Ishikawa (cell line): Measurements from ENCODE around the gene EMILIN3.

ENCODE experiments used
- CEBPB ChIP-seq: IDR thresholded peaks from 2 replicates; pipeline ENCODE4 v1.6.1; 2012
- CREB1 ChIP-seq: IDR thresholded peaks from 2 replicates; pipeline ENCODE4 v1.6.1; 2012; ENCODE audit warnings: low read depth
- EGR1 ChIP-seq: IDR thresholded peaks from 2 replicates; pipeline ENCODE4 v1.6.1; 2012
- EP300 ChIP-seq: IDR thresholded peaks from 2 replicates; pipeline ENCODE4 v1.6.1; 2012; ENCODE audit warnings: borderline replicate concordance
- FOXM1 ChIP-seq: IDR thresholded peaks from 2 replicates; pipeline ENCODE4 v1.6.1; 2012; ENCODE audit warnings: low read depth, borderline replicate concordance
- NFIC ChIP-seq: IDR thresholded peaks from 2 replicates; pipeline ENCODE4 v1.6.1; 2012
- RAD21 ChIP-seq: IDR thresholded peaks from 2 replicates; pipeline ENCODE4 v1.6.1; 2012; ENCODE audit warnings: low read depth
- TAF1 ChIP-seq: IDR thresholded peaks from 2 replicates; pipeline ENCODE4 v1.6.1; 2012; ENCODE audit warnings: low read depth, mild to moderate bottlenecking
- TCF12 ChIP-seq: IDR thresholded peaks from 2 replicates; pipeline ENCODE4 v1.6.1; 2012; ENCODE audit warnings: low read depth
- TEAD4 ChIP-seq: IDR thresholded peaks from 2 replicates; pipeline ENCODE4 v1.6.1; 2012
- YY1 ChIP-seq: IDR thresholded peaks from 2 replicates; pipeline ENCODE4 v1.6.1; 2012; ENCODE audit warnings: low read depth
- ZBTB7A ChIP-seq: IDR thresholded peaks from 2 replicates; pipeline ENCODE4 v1.6.1; 2012; ENCODE audit warnings: low read depth
- TF ChIP-seq, protein P1 (sequence below): IDR thresholded peaks from 2 replicates; pipeline ENCODE4 v1.6.1; 2012
- TF ChIP-seq, protein P2 (sequence below): IDR thresholded peaks from 2 replicates; pipeline ENCODE4 v1.6.1; 2012
- TF ChIP-seq, protein P3 (sequence below): IDR thresholded peaks from 2 replicates; pipeline ENCODE4 v1.6.1; 2012; ENCODE audit warnings: low read depth, mild to moderate bottlenecking

Gene EMILIN3

DNA sequence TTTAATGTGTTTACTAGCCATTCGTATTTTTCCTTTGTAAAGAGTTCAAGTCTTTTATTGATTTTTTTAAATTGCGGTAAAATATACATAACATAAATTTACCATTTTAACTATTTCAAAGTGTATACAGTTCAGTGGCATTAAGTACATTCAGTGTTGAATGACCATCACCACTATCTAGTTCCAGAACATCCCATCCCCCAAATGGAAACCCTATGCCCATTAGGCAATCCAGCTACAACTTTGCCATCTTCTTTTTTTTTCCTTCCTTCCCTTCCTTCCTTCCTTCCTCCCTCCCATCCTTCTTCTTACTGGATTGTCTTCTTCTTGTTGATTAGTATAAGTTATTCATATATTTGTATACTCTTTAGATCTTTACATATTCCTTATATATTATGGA lies 17.4 kb downstream of the EMILIN3 start:
- TF ChIP-seq TAF1 (no peak), TEAD4 (no peak), EGR1 (no peak), CREB1 (no peak), ZBTB7A (no peak), CEBPB (no peak), TCF12 (no peak), FOXM1 (no peak), EP300 (no peak), RAD21 (no peak), NFIC (no peak), YY1 (no peak)
- TF ChIP-seq, protein P1, sequence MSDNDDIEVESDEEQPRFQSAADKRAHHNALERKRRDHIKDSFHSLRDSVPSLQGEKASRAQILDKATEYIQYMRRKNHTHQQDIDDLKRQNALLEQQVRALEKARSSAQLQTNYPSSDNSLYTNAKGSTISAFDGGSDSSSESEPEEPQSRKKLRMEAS, result no peak
- TF ChIP-seq, protein P2, sequence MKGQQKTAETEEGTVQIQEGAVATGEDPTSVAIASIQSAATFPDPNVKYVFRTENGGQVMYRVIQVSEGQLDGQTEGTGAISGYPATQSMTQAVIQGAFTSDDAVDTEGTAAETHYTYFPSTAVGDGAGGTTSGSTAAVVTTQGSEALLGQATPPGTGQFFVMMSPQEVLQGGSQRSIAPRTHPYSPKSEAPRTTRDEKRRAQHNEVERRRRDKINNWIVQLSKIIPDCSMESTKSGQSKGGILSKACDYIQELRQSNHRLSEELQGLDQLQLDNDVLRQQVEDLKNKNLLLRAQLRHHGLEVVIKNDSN, result no peak
- TF ChIP-seq, protein P3, sequence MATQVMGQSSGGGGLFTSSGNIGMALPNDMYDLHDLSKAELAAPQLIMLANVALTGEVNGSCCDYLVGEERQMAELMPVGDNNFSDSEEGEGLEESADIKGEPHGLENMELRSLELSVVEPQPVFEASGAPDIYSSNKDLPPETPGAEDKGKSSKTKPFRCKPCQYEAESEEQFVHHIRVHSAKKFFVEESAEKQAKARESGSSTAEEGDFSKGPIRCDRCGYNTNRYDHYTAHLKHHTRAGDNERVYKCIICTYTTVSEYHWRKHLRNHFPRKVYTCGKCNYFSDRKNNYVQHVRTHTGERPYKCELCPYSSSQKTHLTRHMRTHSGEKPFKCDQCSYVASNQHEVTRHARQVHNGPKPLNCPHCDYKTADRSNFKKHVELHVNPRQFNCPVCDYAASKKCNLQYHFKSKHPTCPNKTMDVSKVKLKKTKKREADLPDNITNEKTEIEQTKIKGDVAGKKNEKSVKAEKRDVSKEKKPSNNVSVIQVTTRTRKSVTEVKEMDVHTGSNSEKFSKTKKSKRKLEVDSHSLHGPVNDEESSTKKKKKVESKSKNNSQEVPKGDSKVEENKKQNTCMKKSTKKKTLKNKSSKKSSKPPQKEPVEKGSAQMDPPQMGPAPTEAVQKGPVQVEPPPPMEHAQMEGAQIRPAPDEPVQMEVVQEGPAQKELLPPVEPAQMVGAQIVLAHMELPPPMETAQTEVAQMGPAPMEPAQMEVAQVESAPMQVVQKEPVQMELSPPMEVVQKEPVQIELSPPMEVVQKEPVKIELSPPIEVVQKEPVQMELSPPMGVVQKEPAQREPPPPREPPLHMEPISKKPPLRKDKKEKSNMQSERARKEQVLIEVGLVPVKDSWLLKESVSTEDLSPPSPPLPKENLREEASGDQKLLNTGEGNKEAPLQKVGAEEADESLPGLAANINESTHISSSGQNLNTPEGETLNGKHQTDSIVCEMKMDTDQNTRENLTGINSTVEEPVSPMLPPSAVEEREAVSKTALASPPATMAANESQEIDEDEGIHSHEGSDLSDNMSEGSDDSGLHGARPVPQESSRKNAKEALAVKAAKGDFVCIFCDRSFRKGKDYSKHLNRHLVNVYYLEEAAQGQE, result no peak

DNA sequence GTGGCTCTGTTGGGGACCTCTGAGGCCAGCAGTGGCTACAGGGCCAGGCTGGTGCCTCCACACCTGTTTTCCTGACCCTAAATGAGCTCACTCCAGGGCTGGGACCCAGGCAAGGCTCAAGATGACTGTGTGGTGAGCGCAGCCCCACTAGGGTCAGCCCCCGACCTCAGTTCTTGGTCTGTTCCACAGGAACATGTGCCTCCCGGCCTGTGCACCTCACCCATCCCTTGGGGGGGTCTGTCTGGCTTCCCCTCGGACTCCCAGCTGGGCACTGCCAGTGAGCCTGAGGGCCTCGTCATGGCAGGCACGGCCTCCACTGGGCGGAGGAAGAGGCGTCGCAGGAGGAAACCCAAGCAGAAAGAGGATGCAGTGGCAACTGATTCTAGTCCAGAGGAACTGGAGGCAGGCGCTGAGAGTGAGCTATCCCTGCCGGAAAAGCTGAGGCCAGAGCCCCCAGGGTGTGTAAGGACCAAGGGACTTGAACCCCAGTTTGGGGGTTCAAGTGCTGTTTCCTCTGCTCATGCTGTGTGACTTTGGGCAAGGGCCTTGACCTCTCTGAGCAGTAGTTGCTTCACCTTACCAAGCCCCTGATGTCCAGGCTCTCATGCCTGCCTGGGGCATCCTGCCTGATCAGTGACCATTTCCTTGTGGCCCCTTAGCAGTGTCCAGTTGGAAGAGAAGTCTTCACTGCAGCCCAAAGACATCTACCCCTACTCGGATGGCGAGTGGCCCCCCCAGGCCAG lies 18.0 kb downstream of the EMILIN3 start:
- no peak for TF ChIP-seq TAF1
- no peak for TF ChIP-seq FOXM1
- TF ChIP-seq TCF12, result no peak
- TF ChIP-seq EP300, result no peak
- no peak for TF ChIP-seq CEBPB
- TF ChIP-seq, protein P2, result no peak
- no peak for TF ChIP-seq TEAD4
- no peak for TF ChIP-seq RAD21
- TF ChIP-seq, protein P1, result no peak
- TF ChIP-seq EGR1, result no peak
- TF ChIP-seq CREB1, result no peak
- TF ChIP-seq ZBTB7A, result no peak
- TF ChIP-seq YY1, result no peak
- TF ChIP-seq NFIC, result no peak
- TF ChIP-seq, protein P3, result no peak

DNA sequence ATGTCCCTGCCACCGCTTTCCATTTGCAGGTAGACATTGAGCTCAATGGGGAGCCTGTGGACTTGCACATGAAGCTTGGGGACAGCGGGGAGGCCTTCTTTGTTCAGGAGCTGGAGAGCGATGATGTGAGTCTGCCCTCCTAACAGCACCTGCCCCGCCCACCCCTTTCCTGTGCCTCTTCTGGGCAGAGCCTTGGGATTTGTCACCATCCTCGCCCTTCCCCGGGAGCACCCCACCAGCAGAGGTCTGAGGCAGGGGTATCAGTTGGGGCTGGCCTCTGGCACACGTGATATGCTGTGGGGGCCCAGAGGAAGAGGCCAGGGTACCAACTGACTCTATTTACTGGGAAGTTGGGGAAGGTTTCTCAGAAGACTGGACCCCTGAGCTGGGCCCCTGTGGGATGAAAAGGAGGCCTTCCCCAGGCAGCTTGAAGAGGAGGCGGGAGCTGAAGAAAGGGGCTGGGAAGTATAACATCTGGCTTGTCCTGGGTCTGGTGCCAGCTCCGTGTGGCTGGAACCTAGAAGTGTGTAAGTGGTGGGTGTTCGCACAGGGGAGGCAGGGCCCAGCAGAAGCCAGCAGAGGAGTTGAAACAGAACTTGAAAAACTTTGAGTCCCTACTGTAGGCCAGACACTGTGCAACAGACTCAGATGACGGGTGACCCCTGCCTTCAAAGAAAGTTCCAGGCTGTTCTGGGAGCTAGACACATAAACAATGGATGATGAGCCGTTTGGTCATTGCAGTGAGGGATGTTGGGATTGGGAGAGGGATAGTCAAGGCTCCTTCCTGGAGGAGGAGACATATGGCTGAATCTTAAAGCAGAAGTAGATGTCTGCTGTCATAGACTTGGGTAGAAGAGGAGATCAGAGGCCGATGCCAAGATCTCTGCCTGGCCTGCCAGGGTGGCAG lies 18.8 kb downstream of the EMILIN3 start:
- TF ChIP-seq CREB1 (no peak), FOXM1 (no peak), NFIC (no peak), CEBPB (no peak), TAF1 (no peak), YY1 (no peak), EGR1 (no peak)
- TF ChIP-seq, protein P1, result no peak
- TF ChIP-seq, protein P3, result no peak
- TF ChIP-seq, protein P2, result no peak
